Stimulated activated CD8-positive, alpha-beta memory T cell treated with anti-CD3 and anti-CD28 coated beads, Interleukin-12 subunit alpha, Interleukin-12 subunit beta, amount 100 ng/mL, for 1 hour (primary cell): ENCODE results near the gene ECE1.

Experiments
- DNase-seq: peaks from one replicate; pipeline ENCODE4 v3.0.0-alpha.2; 2020; ENCODE audit warnings: low read depth

The ECE1 gene

DNA sequence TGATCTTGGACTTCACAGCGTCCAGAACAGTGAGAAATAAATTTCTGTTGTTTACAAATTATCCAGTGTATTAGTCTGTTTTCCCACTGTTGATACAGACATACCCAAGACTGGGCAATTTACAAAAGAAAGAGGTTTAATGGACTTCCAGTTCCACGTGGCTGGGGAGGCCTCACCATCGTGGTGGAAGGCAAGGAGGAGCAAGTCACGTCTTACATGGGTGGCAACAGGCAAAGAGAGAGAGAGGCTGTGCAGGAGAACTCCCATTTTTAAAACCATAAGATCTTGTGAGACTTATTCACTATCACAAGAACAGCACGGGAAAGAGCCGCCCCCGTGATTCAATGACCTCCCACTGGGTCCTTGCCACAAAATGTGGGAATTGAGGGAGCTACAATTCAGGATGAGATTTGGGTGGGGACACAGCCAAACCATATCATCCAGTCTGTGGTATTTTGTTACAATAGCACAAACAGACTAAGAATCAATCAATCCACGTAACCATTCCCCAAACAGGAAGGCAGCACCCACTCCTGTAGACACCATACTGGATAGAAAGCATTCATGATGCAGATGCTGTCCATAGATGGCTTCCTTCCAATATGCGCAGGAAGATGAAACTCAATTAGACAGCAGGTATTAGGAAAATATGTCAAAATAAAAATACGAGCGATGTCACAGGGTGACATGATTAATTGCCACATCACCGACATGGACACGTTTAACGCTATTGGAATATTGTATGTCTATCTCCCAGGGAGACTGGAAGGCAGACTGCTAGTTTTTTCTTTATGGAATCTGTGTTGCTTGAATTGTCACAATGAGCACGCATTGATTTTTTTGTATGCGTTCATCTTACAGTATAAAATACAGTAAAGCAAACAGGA, 22.8 kb downstream of the ECE1 start:
- no peak for DNase-seq

DNA sequence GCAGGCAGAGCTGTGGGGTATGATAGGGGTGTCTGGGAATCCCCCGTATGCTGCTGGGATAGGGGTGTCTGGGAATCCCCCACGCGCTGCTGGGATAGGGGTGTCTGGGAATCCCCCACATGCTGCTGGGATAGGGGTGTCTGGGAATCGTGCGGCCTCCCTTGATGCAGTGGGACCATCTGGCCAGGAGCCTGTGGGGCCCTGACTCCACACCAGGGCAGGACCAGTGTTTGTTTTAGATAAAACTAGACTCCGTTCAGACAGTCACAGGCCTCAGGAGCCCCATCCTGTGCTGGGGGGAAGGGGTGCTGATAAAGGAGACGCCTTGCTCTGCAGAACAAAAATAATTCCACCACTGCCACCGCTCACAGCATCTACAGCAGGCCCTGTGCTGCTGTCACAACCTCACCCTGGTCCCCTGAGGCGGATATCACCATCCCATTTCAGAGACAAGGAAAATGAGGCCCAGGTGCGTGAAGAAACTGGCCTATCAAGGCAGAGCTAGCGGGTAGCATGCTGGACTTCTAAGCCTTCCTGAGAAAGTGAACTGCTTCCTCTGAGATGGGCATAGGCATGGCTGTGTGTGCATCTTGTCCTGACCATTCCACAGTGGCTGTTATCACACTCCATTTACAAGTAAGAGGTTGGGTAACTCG, 24.0 kb downstream of the ECE1 start:
- no peak for DNase-seq

DNA sequence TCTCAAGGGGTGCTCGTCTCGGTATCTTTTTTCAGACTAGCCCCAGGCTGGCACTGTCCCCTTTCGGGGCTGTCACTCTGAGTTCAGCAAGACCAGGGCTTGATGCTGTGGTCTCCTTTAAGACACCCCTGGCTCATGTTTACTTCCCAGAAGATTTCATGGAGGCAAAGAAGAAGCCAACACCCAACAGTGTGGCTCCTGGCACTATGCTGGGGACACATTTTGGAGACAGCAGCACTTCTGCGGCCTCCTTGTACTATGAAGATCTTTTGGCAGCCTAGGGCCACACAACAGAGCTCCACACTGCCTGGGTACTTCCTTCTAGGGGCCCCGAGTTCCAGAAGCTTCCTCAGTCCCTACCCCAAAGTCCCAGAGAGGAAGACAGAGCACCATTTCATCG, 24.6 kb downstream of the ECE1 start:
- no peak for DNase-seq

GRCh38 chr1:21264898-21265297, 25.4 kb downstream of the ECE1 start:
- DNase-seq, result no peak

GRCh38 chr1:21263653-21264225, 26.5 kb downstream of the ECE1 start:
- no peak for DNase-seq

DNA sequence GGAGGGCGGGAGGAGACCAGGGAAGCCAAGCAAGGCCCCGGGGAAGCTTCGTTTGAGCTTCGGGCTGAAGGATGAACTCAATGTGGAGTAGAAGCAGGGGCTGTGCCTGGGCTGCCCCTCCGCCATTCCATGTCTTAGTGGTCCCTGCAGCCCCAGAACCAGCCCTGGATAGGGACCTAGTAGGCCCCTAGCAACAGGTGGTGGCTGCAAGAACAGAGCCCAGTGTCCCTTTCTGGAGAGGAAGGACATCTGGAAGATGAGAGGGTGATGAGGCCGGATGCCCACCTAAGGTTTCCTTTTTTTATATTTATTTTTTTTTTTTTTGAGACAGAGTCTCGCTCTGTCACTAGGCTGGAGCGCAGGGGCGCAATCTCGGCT, 27.2 kb downstream of the ECE1 start:
- no peak for DNase-seq

GRCh38 chr1:21262293-21263051, 27.8 kb downstream of the ECE1 start:
- DNase-seq, result no peak

DNA sequence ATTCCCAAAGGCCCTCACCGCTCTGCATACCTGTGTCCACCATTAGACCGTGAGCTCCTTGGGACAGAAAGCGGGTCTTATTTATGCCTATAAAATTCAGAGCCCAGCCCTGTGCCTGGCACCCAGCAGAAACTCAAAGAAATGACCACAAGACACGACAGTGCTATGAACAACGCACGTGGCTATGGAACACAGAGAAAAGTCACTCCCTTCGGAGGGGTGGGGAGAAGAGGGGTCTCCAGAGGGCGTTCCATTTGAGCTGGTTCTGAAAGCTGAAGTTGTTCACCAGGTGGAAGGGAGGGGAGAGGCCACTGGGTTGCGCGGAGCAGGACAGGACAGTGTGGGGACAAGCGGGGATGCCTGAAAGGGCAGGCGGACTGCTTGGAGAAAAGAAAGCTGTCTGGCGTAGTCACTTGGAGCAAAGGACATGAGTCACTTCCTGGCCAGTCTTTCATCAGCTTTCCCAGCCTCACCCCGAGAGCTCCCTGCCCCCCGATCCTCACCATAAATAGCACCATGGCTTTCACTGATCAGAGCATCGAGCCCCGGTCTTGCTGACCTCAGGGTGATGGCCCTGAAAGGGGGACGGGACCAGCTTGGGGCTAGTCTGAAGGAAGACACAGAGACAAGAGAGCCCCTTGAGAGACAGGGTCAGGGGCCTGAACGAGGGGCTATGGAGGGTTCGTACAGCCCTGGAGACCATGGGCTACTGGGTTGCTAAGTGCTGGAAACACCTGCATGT, 28.5 kb downstream of the ECE1 start:
- no peak for DNase-seq

DNA sequence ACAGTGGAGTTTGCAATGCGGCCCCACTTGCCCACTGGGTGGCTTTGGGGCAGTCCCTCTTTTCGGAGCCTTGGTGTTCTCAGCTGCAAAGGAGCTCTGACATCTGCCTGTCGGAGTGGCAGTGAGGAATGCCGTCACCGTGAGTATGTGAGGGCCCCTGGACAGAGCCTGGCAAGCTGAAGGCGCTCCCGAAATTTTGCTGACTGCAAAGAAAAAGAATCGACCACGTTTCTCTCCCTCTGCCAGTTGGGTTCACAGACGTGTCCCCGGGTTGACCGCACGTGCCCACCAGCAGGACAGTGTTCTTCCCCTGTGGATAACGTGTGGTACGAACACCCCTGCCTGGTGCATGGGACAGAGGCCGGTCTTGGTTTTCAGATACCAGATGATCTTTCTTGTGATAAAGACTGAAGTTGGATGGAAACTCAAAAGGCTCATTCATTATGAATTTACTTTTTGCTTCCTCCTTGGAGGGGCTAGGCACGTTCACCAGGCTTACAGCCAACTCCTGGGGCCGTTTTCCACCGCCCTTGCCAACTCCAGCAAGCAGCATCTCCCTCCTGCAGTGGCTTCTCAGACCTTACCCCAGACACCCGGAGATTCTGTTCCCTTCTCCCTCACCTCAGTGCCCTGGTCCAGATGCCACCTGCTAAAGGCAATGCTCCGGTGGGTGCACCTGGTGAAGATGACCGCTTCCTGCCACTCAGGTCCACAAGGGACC, 29.7 kb downstream of the ECE1 start:
- no peak for DNase-seq

DNA sequence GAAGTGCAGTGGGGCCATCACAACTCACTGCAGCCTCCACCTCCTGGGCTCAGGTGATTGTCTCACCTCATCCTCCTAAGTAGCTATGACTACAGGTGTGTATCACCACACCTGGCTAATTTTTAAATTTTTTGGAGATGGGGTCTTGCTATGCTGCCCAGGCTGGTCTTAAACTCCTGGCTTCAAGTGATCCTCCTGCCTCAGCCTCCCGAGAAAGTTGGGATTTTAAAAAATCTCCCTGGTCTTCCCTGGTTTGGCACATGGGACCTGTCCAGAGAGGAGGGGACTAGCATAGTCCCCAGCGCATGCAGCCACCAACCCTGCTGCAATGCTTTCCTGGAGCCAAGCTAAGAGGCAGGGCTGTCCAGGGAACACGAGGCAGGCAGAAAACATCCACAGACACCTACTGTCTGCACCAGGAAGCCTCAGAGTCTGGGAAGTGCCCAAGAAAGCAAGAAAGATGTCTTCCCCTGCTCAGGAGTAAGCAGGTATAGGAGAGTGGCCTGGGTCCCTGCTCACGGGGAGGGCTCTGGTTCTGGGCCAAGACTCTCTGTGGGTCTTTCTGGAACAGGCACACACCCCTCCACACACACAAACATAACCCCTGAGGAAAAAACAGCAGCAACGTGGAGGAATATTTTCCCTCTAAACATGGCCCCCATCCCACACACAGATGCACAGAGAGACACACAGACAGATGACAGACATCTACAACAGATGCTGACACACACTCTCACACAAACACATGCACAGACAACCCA, 30.8 kb downstream of the ECE1 start:
- no peak for DNase-seq

GRCh38 chr1:21258331-21259134, 31.7 kb downstream of the ECE1 start:
- DNase-seq, result no peak

DNA sequence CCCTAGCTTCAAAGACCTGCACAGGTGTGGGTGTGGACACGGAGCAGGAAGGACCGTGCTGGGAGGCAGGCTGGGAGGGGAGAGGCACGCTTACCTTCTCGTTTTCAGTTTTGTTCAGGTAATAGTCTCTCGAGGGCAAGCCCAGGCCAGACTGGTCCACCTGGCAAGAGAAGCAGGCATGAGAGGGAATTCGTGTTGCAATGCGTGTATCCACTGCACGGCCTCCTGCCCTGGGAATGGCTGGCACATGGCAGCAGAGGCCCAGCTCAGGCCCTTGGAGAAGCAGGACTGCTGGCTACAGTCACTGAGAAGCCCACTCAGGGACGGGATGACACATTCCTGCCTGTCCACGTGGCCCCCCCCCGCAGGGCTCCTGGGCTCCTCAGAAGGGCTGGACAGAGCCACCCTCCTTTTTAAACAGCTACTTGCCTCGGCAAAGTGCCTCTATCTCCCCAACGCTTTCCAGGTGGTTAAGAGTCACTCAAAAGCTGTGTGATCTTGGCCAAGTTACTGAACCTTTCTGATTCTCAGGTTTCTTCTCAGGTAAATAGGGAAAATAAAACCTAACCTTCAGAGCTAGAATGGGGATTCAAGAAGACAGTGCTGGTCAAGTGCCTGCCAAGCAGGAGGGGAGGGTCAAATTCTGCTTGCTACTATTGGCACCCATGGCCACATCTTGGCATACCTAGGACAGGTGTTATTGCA, 32.7 kb downstream of the ECE1 start:
- DNase-seq, result no peak

GRCh38 chr1:21256776-21257175, 33.5 kb downstream of the ECE1 start:
- DNase-seq, result no peak

- no peak for DNase-seq
Observed at GRCh38 chr1:21255943-21256320, 34.3 kb downstream of the ECE1 start.

- DNase-seq, result peak; percentile 79
Observed at GRCh38 chr1:21255284-21255942, 34.9 kb downstream of the ECE1 start.

DNA sequence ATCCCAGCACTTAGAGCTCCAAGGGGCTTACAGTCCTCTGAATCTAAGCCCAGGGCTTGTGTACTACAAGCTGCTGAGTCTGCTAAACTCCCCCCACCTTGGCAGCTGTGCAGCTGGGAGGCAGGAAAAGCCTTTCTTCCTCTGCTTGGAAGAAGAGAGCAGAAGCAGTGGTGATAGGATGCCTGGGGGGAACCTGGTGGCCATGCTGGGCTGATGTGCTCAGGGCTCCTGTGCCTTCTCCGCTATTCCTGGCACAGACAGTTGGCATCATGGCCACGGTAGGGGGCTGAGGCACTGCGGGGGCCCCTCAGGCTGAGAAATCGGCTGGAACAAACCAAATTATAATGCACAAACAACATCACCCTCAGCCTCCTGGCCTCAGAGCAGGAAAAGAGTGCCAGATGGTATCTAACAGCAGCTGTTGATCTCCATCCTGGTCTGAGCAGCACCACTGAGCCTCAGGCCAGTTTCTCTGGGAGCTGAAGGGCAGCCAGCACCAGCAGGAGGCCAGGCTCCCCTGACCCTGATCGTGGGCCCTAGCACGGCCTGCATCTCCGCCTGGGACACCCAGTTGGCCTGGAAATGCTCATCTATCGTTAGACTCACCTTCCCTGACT, 35.8 kb downstream of the ECE1 start:
- no peak for DNase-seq

- no peak for DNase-seq
Observed at GRCh38 chr1:21251773-21252471, 38.3 kb downstream of the ECE1 start.
